Testis (tissue), 2 donors: Measurements from ENCODE around the gene FABP1.

Source experiments
- POLR2A ChIP-seq: fragments of 450-650 bp; IDR thresholded peaks from one replicate; pipeline ENCODE4 v1.6.1; 2017; ENCODE audit warnings: antibody characterized with exemption, mild to moderate bottlenecking, moderate library complexity
- TF ChIP-seq, protein P1 (sequence below), 3 experiments: fragments of 450-650 bp in 2 of 3; fragments of 200-600 bp in 1 of 3; sonication (generic) in 1 of 3; IDR thresholded peaks; one replicate each; pipeline ENCODE4 v1.5.1; 2016 to 2019; ENCODE audit warnings: antibody characterized with exemption in 3 of 3, mild to moderate bottlenecking in 2 of 3, moderate library complexity in 1 of 3

DNA sequence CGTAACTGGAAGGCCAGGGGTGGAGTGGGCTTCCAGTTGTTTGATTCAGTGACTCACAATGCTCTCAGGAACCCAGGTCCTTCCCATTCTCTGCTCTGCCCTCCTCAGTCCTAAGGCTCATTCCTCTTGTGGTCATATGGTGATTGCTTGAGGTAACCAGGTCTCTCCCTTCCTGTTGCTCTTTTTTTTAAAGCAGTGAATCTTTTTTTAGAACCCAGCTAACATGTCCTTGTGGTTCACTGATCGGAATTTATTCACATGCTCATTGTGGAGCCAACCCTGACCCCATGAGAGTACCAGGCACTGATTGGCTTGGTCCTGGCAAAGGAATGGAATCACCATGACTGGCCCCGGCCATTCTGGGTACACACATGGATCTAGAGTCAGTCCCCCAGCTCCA is 49.7 kb upstream of the FABP1 start:
- TF ChIP-seq POLR2A: no peak
- TF ChIP-seq, protein P1, sequence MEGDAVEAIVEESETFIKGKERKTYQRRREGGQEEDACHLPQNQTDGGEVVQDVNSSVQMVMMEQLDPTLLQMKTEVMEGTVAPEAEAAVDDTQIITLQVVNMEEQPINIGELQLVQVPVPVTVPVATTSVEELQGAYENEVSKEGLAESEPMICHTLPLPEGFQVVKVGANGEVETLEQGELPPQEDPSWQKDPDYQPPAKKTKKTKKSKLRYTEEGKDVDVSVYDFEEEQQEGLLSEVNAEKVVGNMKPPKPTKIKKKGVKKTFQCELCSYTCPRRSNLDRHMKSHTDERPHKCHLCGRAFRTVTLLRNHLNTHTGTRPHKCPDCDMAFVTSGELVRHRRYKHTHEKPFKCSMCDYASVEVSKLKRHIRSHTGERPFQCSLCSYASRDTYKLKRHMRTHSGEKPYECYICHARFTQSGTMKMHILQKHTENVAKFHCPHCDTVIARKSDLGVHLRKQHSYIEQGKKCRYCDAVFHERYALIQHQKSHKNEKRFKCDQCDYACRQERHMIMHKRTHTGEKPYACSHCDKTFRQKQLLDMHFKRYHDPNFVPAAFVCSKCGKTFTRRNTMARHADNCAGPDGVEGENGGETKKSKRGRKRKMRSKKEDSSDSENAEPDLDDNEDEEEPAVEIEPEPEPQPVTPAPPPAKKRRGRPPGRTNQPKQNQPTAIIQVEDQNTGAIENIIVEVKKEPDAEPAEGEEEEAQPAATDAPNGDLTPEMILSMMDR (IDR thresholded peaks at IDR 0.05): no peak
